ENCODE measurements around the gene SCAPER.

SCAPER gene

GRCh38 chr15:76363251-76363650 is 541.9 kb downstream of the SCAPER start:
- Histone ChIP-seq H3K79me2 (ENCODE audit: low read length) (no peaks in the 10 kb centered on the region), H3K4me1 (ENCODE audit: low read length) (peaks cover 4% of the 10 kb centered on the region), H3K27ac (ENCODE audit: low read length) (no peak overlapping the region), H2AFZ (ENCODE audit: low read depth, low read length) (no peak overlapping the region), H3K9ac (ENCODE audit: low read length) (no peak overlapping the region), H3K9me3 (ENCODE audit: insufficient read depth, low read length) (no peaks in the 10 kb centered on the region), H3K27me3 (ENCODE audit: low read depth, low read length) (no peaks in the 10 kb centered on the region), H3K4me2 (ENCODE audit: low read length) (no peak overlapping the region), H4K20me1 (ENCODE audit: insufficient read depth, low read length) (no peaks in the 10 kb centered on the region), H3K36me3 (replicated peaks; ENCODE audit: low read depth, low read length) (no peaks in the 10 kb centered on the region), H3K4me3 (ENCODE audit: low read length) (no peak overlapping the region)
- no peak for TF ChIP-seq EZH2phosphoT487 (IDR thresholded peaks at IDR 0.05; ENCODE audit: low read depth)
- TF ChIP-seq CTCF (IDR thresholded peaks at IDR 0.05; ENCODE audit: low read depth, low read length): no peak

- H3K27me3 ChIP-seq (ENCODE audit: low read depth, low read length): no peaks in the 10 kb centered on the region
- no peaks in the 10 kb centered on the region for H3K4me1 ChIP-seq (ENCODE audit: low read length)
- H4K20me1 ChIP-seq (ENCODE audit: insufficient read depth, low read length): no peaks in the 10 kb centered on the region
- H3K9me3 ChIP-seq (ENCODE audit: insufficient read depth, low read length): no peaks in the 10 kb centered on the region
- TF ChIP-seq CTCF (IDR thresholded peaks at IDR 0.05; ENCODE audit: low read depth, low read length): no peak
- TF ChIP-seq EZH2phosphoT487 (IDR thresholded peaks at IDR 0.05; ENCODE audit: low read depth): no peak
- no peaks in the 10 kb centered on the region for H3K36me3 ChIP-seq (replicated peaks; ENCODE audit: low read depth, low read length)
- no peak overlapping the region for H2AFZ ChIP-seq (ENCODE audit: low read depth, low read length)
- H3K27ac ChIP-seq (ENCODE audit: low read length): no peak overlapping the region
- no peaks in the 10 kb centered on the region for H3K79me2 ChIP-seq (ENCODE audit: low read length)
- H3K4me3 ChIP-seq (ENCODE audit: low read length): no peak overlapping the region
- H3K9ac ChIP-seq (ENCODE audit: low read length): no peak overlapping the region
- H3K4me2 ChIP-seq (ENCODE audit: low read length): no peak overlapping the region
Measured at GRCh38 chr15:76360416-76360815, 544.7 kb downstream of the SCAPER start.

GRCh38 chr15:76359152-76359551 is 546.0 kb downstream of the SCAPER start:
- TF ChIP-seq EZH2phosphoT487 (IDR thresholded peaks at IDR 0.05; ENCODE audit: low read depth): no peak
- no peak for TF ChIP-seq CTCF (IDR thresholded peaks at IDR 0.05; ENCODE audit: low read depth, low read length)
- no peak overlapping the region for H3K4me3 ChIP-seq (ENCODE audit: low read length)
- no peaks in the 10 kb centered on the region for H3K79me2 ChIP-seq (ENCODE audit: low read length)

GRCh38 chr15:76358453-76358852 is 546.7 kb downstream of the SCAPER start:
- H3K9ac ChIP-seq (ENCODE audit: low read length): no peak overlapping the region
- H2AFZ ChIP-seq (ENCODE audit: low read depth, low read length): no peak overlapping the region
- H3K27me3 ChIP-seq (ENCODE audit: low read depth, low read length): no peaks in the 10 kb centered on the region
- H3K4me3 ChIP-seq (ENCODE audit: low read length): no peak overlapping the region
- no peak overlapping the region for H3K27ac ChIP-seq (ENCODE audit: low read length)
- TF ChIP-seq CTCF (IDR thresholded peaks at IDR 0.05; ENCODE audit: low read depth, low read length) (no peak), EZH2phosphoT487 (IDR thresholded peaks at IDR 0.05; ENCODE audit: low read depth) (no peak)
- H3K36me3 ChIP-seq (replicated peaks; ENCODE audit: low read depth, low read length): no peaks in the 10 kb centered on the region
- no peaks in the 10 kb centered on the region for H3K79me2 ChIP-seq (ENCODE audit: low read length)
- no peaks in the 10 kb centered on the region for H3K4me1 ChIP-seq (ENCODE audit: low read length)
- no peaks in the 10 kb centered on the region for H4K20me1 ChIP-seq (ENCODE audit: insufficient read depth, low read length)
- no peak overlapping the region for H3K4me2 ChIP-seq (ENCODE audit: low read length)
- no peaks in the 10 kb centered on the region for H3K9me3 ChIP-seq (ENCODE audit: insufficient read depth, low read length)

More at GRCh38 chr15:76359152-76359551, 546.0 kb downstream of the SCAPER start:
- Histone ChIP-seq H3K36me3 (replicated peaks; ENCODE audit: low read depth, low read length) (no peaks in the 10 kb centered on the region), H4K20me1 (ENCODE audit: insufficient read depth, low read length) (no peaks in the 10 kb centered on the region), H3K4me1 (ENCODE audit: low read length) (no peaks in the 10 kb centered on the region), H3K9ac (ENCODE audit: low read length) (no peak overlapping the region), H3K27ac (ENCODE audit: low read length) (no peak overlapping the region), H2AFZ (ENCODE audit: low read depth, low read length) (no peak overlapping the region), H3K4me2 (ENCODE audit: low read length) (no peak overlapping the region), H3K9me3 (ENCODE audit: insufficient read depth, low read length) (no peaks in the 10 kb centered on the region), H3K27me3 (ENCODE audit: low read depth, low read length) (no peaks in the 10 kb centered on the region)

Measured in OCI-LY3 (cell line).